Osteocyte (in vitro differentiated cells): Measurements from ENCODE around the gene CHSY3. TPM values are rescaled to one million over a fixed set of nuclear protein-coding genes. Genes with fewer than 3 reads are reported as not detected.

Source experiments
- DNase-seq: peaks from one replicate; pipeline ENCODE4 v3.0.0; 2021; ENCODE audit warnings: mixed read lengths; ENCODE audit not compliant: unreplicated experiment; ENCODE audit errors: extremely low spot score
- H3K27ac Mint-ChIP-seq: one replicate; pipeline ENCODE4 v1.8.0; 2021; ENCODE audit warnings: mild to moderate bottlenecking, mixed read lengths; ENCODE audit not compliant: unreplicated experiment
- H3K27me3 Mint-ChIP-seq: one replicate; pipeline ENCODE4 v1.8.0; 2021; ENCODE audit warnings: mixed read lengths; ENCODE audit not compliant: unreplicated experiment
- H3K36me3 Mint-ChIP-seq: one replicate; pipeline ENCODE4 v1.8.0; 2021; ENCODE audit warnings: mixed read lengths; ENCODE audit not compliant: unreplicated experiment
- H3K4me1 Mint-ChIP-seq: one replicate; pipeline ENCODE4 v1.8.0; 2021; ENCODE audit warnings: mixed read lengths; ENCODE audit not compliant: unreplicated experiment
- H3K4me3 Mint-ChIP-seq: one replicate; pipeline ENCODE4 v1.8.0; 2021; ENCODE audit warnings: mild to moderate bottlenecking, moderate library complexity, mixed read lengths; ENCODE audit not compliant: unreplicated experiment
- H3K9me3 Mint-ChIP-seq: one replicate; pipeline ENCODE4 v1.8.0; 2021; ENCODE audit warnings: mixed read lengths; ENCODE audit not compliant: unreplicated experiment
- CTCF ChIP-seq: fragments of 200-600 bp; sonication (generic); IDR thresholded peaks from 2 replicates; pipeline ENCODE4 v1.5.0; 2021; ENCODE audit warnings: antibody characterized with exemption, mild to moderate bottlenecking, moderate library complexity
- total RNA-seq: library from RNA; stranded (reverse); gene quantifications from 2 replicates; pipeline ENCODE4 v1.2.1, GENCODE V29; 2021

Gene CHSY3
- total RNA-seq, 1 donor from 2014 or later, result 19.7 TPM

GRCh38 chr5:130137681-130138080 lies 233.4 kb downstream of the CHSY3 start:
- Mint-ChIP-seq H3K9me3 (no peaks in the 10 kb centered on the region), H3K4me1 (peaks cover 52% of the 10 kb centered on the region), H3K4me3 (no peak overlapping the region), H3K27me3 (no peaks in the 10 kb centered on the region), H3K36me3 (no peaks in the 10 kb centered on the region), H3K27ac (peak overlapping the region; percentile 86)
- TF ChIP-seq CTCF, result no peak
- DNase-seq, result no peak

- H3K4me1 Mint-ChIP-seq, result peaks cover 52% of the 10 kb centered on the region
- H3K27ac Mint-ChIP-seq, result peak overlapping the region; percentile 86
- no peaks in the 10 kb centered on the region for H3K36me3 Mint-ChIP-seq
- no peak for DNase-seq
- no peak overlapping the region for H3K4me3 Mint-ChIP-seq
- H3K27me3 Mint-ChIP-seq, result no peaks in the 10 kb centered on the region
- no peaks in the 10 kb centered on the region for H3K9me3 Mint-ChIP-seq
- TF ChIP-seq CTCF, result no peak
Observed at GRCh38 chr5:130138406-130139045, 234.3 kb downstream of the CHSY3 start.

GRCh38 chr5:130141659-130142320 lies 237.5 kb downstream of the CHSY3 start:
- Mint-ChIP-seq H3K4me3 (no peak overlapping the region), H3K4me1 (peaks cover 33% of the 10 kb centered on the region), H3K27ac (no peak overlapping the region), H3K27me3 (no peaks in the 10 kb centered on the region), H3K36me3 (no peaks in the 10 kb centered on the region), H3K9me3 (peaks cover 4% of the 10 kb centered on the region)
- peak; percentile 72 for TF ChIP-seq CTCF
- no peak for DNase-seq

- no peak for TF ChIP-seq CTCF
- H3K27me3 Mint-ChIP-seq, result no peaks in the 10 kb centered on the region
- H3K36me3 Mint-ChIP-seq, result peaks cover 5% of the 10 kb centered on the region
- peaks cover 21% of the 10 kb centered on the region for H3K4me1 Mint-ChIP-seq
- no peak overlapping the region for H3K27ac Mint-ChIP-seq
- H3K9me3 Mint-ChIP-seq, result peaks cover under 1% of the 10 kb centered on the region
- no peak overlapping the region for H3K4me3 Mint-ChIP-seq
- DNase-seq, result no peak
Observed at GRCh38 chr5:130151239-130151638, 247.0 kb downstream of the CHSY3 start.

GRCh38 chr5:130155345-130156011 lies 251.2 kb downstream of the CHSY3 start:
- H3K27ac Mint-ChIP-seq, result peak overlapping the region; percentile 77
- no peak for TF ChIP-seq CTCF
- H3K36me3 Mint-ChIP-seq, result peaks cover 4% of the 10 kb centered on the region
- H3K9me3 Mint-ChIP-seq, result no peaks in the 10 kb centered on the region
- no peaks in the 10 kb centered on the region for H3K27me3 Mint-ChIP-seq
- peaks cover 24% of the 10 kb centered on the region for H3K4me1 Mint-ChIP-seq
- H3K4me3 Mint-ChIP-seq, result peak overlapping the region; percentile 33
- DNase-seq, result no peak
